ENCODE data around the gene TP53.
"Not testable (repeated sequence)": the region's sequence is repeated elsewhere in the genome, so short reads cannot be mapped to it uniquely, and the experiment has no call there.

The TP53 gene

GRCh38 chr17:7626307-7626706, 61.0 kb downstream of the TP53 start:
- no peaks in the 10 kb centered on the region for H3K27me3 Mint-ChIP-seq
- peaks cover 5% of the 10 kb centered on the region for H3K36me3 Mint-ChIP-seq (ENCODE audit: insufficient read depth)
- peak overlapping the region; percentile 90 to 92 for H3K4me3 Mint-ChIP-seq
- ATAC-seq (replicated peaks) (no peak), DNase-seq (no peak)
- H3K4me1 Mint-ChIP-seq (ENCODE audit: low read depth in 2 of 2) = peaks cover 8 to 11% of the 10 kb centered on the region in 2 donors
- peak overlapping the region; percentile 84 to 91 for H3K27ac Mint-ChIP-seq
- no peaks in the 10 kb centered on the region for H3K9me3 Mint-ChIP-seq

- H3K27me3 Mint-ChIP-seq; ATAC-seq (replicated peaks); DNase-seq; H3K36me3 Mint-ChIP-seq (ENCODE audit: insufficient read depth); H3K9me3 Mint-ChIP-seq: not testable (repeated sequence)
- H3K27ac Mint-ChIP-seq = peak overlapping the region in 1 of 2 donors; percentile 91
- H3K4me1 Mint-ChIP-seq (ENCODE audit: low read depth in 2 of 2) = peaks cover 8 to 11% of the 10 kb centered on the region in 2 donors
- H3K4me3 Mint-ChIP-seq = peak overlapping the region; percentile 90 to 92
Measured at GRCh38 chr17:7625749-7626148, 61.5 kb downstream of the TP53 start.

GRCh38 chr17:7623661-7624060, 63.6 kb downstream of the TP53 start:
- no peaks in the 10 kb centered on the region for H3K27me3 Mint-ChIP-seq
- no peaks in the 10 kb centered on the region for H3K9me3 Mint-ChIP-seq
- ATAC-seq (replicated peaks) = no peak
- peaks cover 8 to 11% of the 10 kb centered on the region in 2 donors for H3K4me1 Mint-ChIP-seq (ENCODE audit: low read depth in 2 of 2)
- H3K27ac Mint-ChIP-seq = no peak overlapping the region
- no peak overlapping the region for H3K4me3 Mint-ChIP-seq
- peaks cover 5% of the 10 kb centered on the region for H3K36me3 Mint-ChIP-seq (ENCODE audit: insufficient read depth)
- no peak for DNase-seq

- Mint-ChIP-seq H3K27me3 (no peaks in the 10 kb centered on the region), H3K4me1 (ENCODE audit: low read depth in 2 of 2) (no peaks in the 10 kb centered on the region), H3K36me3 (ENCODE audit: insufficient read depth) (peaks cover 5% of the 10 kb centered on the region), H3K9me3 (no peaks in the 10 kb centered on the region), H3K27ac (no peak overlapping the region), H3K4me3 (no peak overlapping the region)
- ATAC-seq (replicated peaks) = no peak
- DNase-seq = no peak
Measured at GRCh38 chr17:7620835-7621234, 66.5 kb downstream of the TP53 start.

- Mint-ChIP-seq H3K4me1 (ENCODE audit: low read depth in 2 of 2) (peaks cover 5% of the 10 kb centered on the region in 2 donors), H3K27ac (peak overlapping the region in 1 of 2 donors; percentile 6), H3K9me3 (no peaks in the 10 kb centered on the region), H3K27me3 (no peaks in the 10 kb centered on the region), H3K4me3 (no peak overlapping the region), H3K36me3 (ENCODE audit: insufficient read depth) (peaks cover 8% of the 10 kb centered on the region)
- DNase-seq (no peak), ATAC-seq (replicated peaks) (no peak)
Measured at GRCh38 chr17:7618608-7619007, 68.7 kb downstream of the TP53 start.

All from effector memory CD8-positive, alpha-beta T cell (primary cell).